Activated CD8-positive, alpha-beta T cell treated with anti-CD3 and anti-CD28 coated beads, Interleukin-2, amount 10 ng/mL, durations not matched to agents 7 days and 5 days (primary cell): ENCODE data around the gene ENTPD7. TPM values are rescaled to one million over a fixed set of nuclear protein-coding genes. Genes with fewer than 3 reads are reported as not detected.

ENCODE experiments used
- ATAC-seq: fragments of 150-1000 bp; cut with Tn5 transposase; one replicate; pipeline ENCODE4 v1.10.0; 2021; ENCODE audit warnings: moderate library complexity
- CTCF ChIA-PET: fragments of 350-600 bp; sonication (Branson Sonifier 250); formaldehyde crosslinking; loops from one replicate; lab custom pipeline; 2021; ENCODE audit warnings: antibody characterized with exemption; lab: Charles Lee
- POLR2A ChIA-PET: fragments of 350-600 bp; sonication (Branson Sonifier 250); formaldehyde crosslinking; loops from one replicate; lab custom pipeline; 2021; ENCODE audit warnings: antibody characterized with exemption; lab: Charles Lee
- DNase-seq: peaks from one replicate; pipeline ENCODE4 v3.0.0-alpha.2; 2020
- H3K27ac Mint-ChIP-seq: one replicate; pipeline ENCODE4 v1.8.0; 2021; ENCODE audit warnings: mild to moderate bottlenecking, mixed read lengths
- H3K27me3 Mint-ChIP-seq: one replicate; pipeline ENCODE4 v1.8.0; 2021; ENCODE audit warnings: low read depth, mixed read lengths
- H3K36me3 Mint-ChIP-seq: one replicate; pipeline ENCODE4 v1.8.0; 2021; ENCODE audit warnings: low read depth, mixed read lengths
- H3K4me1 Mint-ChIP-seq: one replicate; pipeline ENCODE4 v1.8.0; 2021; ENCODE audit warnings: low read depth, mixed read lengths
- H3K4me3 Mint-ChIP-seq: one replicate; pipeline ENCODE4 v1.8.0; 2021; ENCODE audit warnings: mild to moderate bottlenecking, mixed read lengths
- H3K9me3 Mint-ChIP-seq: one replicate; pipeline ENCODE4 v1.8.0; 2022; ENCODE audit warnings: mixed read lengths; ENCODE audit not compliant: insufficient read depth
- total RNA-seq, 2 experiments: library from RNA; stranded (reverse); gene quantifications; one replicate each; pipeline ENCODE4 v1.2.3, GENCODE V29; 2021

ENTPD7 gene
- total RNA-seq, 2 experiments from 2014 or later, result 5.8 to 6.0 TPM

DNA sequence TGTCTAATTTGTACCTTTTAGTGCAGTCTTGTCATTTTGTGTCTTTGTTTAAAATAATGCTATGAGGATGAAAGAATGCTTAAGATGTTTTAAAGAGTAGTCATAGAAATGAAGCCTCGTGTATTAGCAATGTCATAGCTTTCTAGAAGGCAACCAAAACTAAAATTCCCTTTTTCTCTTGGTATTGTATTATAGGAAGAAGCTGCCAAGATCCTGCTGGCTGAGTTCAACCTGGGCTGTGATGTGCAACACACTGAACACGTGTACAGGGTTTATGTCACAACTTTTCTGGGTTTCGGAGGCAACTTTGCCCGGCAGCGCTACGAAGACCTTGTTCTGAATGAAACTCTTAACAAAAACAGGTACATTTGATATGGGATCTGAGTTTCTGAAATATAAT, 36.5 kb downstream of the ENTPD7 start:
- Mint-ChIP-seq H3K36me3 (peaks cover 16% of the 10 kb centered on the region), H3K27me3 (no peaks in the 10 kb centered on the region), H3K27ac (no peak overlapping the region), H3K4me1 (no peaks in the 10 kb centered on the region), H3K9me3 (no peaks in the 10 kb centered on the region), H3K4me3 (no peak overlapping the region)
- ATAC-seq, result no peak
- CTCF ChIA-PET, result no interaction called here
- POLR2A ChIA-PET, result no interaction called here
- no peak for DNase-seq

DNA sequence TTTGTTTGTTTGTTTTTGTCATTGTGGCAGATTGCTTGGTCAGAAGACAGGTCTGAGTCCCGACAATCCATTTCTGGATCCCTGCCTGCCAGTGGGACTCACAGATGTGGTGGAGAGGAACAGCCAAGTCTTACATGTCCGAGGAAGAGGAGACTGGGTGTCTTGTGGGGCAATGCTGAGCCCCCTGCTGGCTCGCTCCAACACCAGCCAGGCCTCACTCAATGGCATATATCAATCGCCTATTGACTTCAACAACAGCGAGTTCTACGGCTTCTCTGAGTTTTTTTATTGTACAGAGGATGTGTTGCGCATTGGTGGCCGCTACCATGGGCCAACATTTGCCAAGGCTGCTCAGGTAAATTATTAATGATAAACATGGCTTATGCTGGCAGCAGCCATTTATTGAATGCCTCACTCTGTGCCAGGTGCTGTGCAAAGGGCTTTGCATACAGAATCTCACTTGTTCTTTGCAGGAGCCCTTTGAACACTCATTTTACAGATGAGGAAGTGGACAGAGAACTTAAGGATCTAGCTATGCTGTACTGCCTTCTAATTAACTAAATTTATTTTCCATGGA, 39.3 kb downstream of the ENTPD7 start:
- no peak for DNase-seq

DNA sequence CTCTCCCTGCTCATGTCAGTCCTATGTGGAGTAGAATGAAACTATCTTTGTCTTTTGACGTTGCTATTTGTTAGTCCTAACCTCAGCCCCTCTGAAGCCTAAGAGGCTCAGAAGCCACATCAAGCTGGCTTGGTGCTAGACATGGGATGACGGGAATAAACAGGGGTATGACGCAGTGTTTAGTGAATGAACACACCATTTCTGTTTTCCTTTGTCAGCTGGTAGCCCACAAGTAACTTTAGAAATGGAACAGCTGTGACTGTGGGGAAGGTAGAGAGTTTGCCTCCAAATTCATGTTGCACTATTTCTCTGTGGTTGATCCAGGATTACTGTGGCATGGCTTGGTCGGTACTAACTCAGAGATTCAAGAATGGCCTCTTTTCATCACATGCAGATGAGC, 41.3 kb downstream of the ENTPD7 start:
- ATAC-seq (no peak), DNase-seq (no peak)
- POLR2A ChIA-PET, result no interaction called here
- Mint-ChIP-seq H3K36me3 (peaks cover 24% of the 10 kb centered on the region), H3K4me1 (no peaks in the 10 kb centered on the region), H3K27ac (no peak overlapping the region), H3K27me3 (no peaks in the 10 kb centered on the region), H3K9me3 (no peaks in the 10 kb centered on the region), H3K4me3 (no peak overlapping the region)
- CTCF ChIA-PET, result interaction anchor here (1.5 kb wide), 1 partner anchor 20 kb away, joined by 4 read pairs; no protein-coding TSS in a partner anchor

More for the DNA sequence above, 39.3 kb downstream of the ENTPD7 start:
- Mint-ChIP-seq H3K4me3 (no peak overlapping the region), H3K4me1 (no peaks in the 10 kb centered on the region), H3K36me3 (peaks cover 22% of the 10 kb centered on the region), H3K27me3 (no peaks in the 10 kb centered on the region), H3K27ac (no peak overlapping the region), H3K9me3 (no peaks in the 10 kb centered on the region)
- POLR2A ChIA-PET, result no interaction called here
- CTCF ChIA-PET, result interaction anchor here (0.9 kb wide), 1 partner anchor 11 kb away, joined by 3 read pairs; no protein-coding TSS in a partner anchor
- no peak for ATAC-seq

DNA sequence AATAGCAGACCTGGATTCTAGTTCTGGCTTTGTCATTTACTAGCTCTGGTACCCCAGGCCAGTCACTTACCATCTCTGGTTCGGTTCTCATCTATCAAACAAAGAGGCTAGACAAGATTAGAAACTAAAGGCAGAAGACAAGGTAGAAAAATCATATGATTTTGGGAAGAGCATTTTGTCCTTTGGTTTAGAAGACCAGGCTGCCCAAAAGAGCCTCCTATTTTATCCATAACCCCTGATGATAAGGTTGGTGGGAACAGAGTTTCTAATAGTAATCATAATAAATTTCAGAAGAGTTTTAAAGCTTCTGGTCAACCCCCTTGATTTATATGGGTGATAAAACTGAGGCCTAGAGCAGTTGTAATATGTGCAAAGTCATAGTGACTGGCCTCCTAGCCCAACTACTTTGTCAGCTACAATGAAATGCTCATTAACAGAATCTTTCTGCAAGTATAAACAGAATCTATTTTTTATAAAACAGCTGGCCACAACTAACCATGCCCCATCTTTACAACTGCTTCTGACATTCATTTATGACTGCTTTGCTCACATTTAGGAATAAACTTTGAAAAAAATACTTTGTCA, 49.2 kb downstream of the ENTPD7 start:
- Mint-ChIP-seq H3K27me3 (no peaks in the 10 kb centered on the region), H3K36me3 (peaks cover 21% of the 10 kb centered on the region), H3K9me3 (no peaks in the 10 kb centered on the region), H3K4me3 (no peak overlapping the region), H3K27ac (no peak overlapping the region), H3K4me1 (no peaks in the 10 kb centered on the region)
- ATAC-seq (no peak), DNase-seq (no peak)
- ChIA-PET CTCF (interaction anchor here (0.6 to 2.4 kb wide), 7 partner anchors 9 to 273 kb away, joined by 3 to 6 read pairs (median 4); partner anchors contain the start of genes COX15 and CUTC), POLR2A (no interaction called here)

DNA sequence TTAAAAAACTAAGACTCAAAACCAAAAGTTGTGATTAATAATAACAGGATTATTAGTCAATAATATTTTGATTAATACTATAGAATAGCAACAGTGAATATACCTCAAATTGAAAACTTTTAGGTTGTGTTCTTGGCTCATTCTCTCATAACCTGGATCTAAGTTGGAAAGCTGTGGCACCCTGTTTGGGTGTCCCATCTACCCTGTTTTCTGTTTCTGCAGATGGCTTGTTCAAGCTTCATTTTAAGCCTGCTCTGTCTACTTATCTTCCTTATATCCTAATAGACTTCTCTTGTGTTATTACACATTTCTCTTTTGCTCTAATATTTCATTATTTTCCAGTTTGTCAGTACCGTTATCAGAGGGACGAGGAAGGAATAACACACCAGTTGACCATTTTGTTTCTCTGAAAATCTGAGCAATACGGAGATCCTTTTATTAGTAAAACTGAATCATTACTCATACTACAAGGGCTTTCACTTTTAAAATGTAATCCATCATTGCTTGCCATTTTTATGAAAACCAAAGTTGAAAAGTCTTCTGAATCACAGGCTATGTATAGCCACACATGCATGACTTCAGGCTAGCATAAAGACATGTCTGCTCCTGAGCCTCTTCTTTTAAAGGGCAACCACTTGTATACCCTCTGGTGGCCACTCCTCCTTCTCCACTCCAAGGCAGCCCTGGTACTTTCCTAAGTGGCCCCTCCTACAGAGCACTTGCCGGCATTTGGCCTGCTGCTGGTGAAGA, 50.3 kb downstream of the ENTPD7 start:
- no peaks in the 10 kb centered on the region for H3K4me1 Mint-ChIP-seq
- peaks cover 27% of the 10 kb centered on the region for H3K36me3 Mint-ChIP-seq
- H3K4me3 Mint-ChIP-seq, result no peak overlapping the region
- H3K9me3 Mint-ChIP-seq, result no peaks in the 10 kb centered on the region
- POLR2A ChIA-PET, result no interaction called here
- no peaks in the 10 kb centered on the region for H3K27me3 Mint-ChIP-seq
- no peak for ATAC-seq
- CTCF ChIA-PET, result interaction anchor here (0.9 to 2.4 kb wide), 8 partner anchors 10 to 317 kb away, joined by 3 to 8 read pairs (median 3); no protein-coding TSS in a partner anchor
- H3K27ac Mint-ChIP-seq, result no peak overlapping the region
- no peak for DNase-seq

DNA sequence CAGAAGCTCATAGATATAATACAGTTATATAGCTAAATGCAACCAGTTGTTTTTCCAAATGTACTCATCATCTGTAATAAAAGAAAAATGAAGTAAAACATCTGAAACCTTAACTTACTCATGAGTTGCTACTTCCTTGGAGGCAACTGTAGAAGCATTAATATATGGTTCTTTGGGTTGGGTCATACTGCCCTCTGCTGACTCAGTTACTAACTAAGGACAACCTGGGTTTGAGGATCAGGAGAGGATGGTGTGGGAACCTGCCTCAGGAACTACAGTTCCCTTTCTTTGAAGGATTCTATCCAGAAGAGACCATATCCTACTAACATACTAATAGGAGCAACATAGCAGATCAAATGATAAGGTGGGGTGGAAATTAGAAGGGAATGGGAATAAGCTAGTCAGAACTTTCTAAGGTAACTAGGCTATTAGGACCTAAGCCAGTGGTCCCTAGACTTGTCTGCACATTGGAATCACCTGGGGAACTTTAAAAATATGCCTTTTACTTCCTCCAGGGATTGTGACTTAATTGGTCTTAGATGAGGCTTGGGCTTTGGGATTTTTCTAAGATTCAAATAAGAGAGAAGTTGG, 51.9 kb downstream of the ENTPD7 start:
- Mint-ChIP-seq H3K9me3 (no peaks in the 10 kb centered on the region), H3K27ac (no peak overlapping the region), H3K36me3 (peaks cover 29% of the 10 kb centered on the region), H3K4me3 (no peak overlapping the region), H3K27me3 (no peaks in the 10 kb centered on the region), H3K4me1 (no peaks in the 10 kb centered on the region)
- POLR2A ChIA-PET, result no interaction called here
- ATAC-seq, result peak; percentile 72
- DNase-seq, result peak; percentile 61
- CTCF ChIA-PET, result interaction anchor here (0.6 to 2.4 kb wide), 15 partner anchors 11 to 317 kb away, joined by 3 to 9 read pairs (median 3); no protein-coding TSS in a partner anchor

DNA sequence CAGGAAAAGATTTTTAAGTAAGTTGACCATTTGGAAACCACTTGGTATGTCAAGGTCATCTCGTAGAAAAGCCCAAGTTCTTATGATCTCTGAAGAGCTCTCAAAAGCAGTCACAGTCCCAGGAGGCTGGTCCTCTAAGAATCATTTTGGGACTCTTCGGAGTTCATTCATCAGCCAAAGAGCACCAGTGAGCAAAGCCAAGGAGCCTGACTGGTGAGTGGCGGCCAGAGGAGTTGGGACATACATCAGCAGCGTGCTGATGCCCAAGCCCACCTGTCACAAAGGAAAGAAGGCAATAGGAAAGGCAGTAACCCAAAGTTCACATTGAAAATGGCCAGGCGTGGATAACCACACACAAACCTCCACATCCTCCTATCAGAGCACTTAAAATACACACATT, 55.1 kb downstream of the ENTPD7 start:
- DNase-seq (no peak), ATAC-seq (no peak)
- no peak overlapping the region for H3K27ac Mint-ChIP-seq

DNA sequence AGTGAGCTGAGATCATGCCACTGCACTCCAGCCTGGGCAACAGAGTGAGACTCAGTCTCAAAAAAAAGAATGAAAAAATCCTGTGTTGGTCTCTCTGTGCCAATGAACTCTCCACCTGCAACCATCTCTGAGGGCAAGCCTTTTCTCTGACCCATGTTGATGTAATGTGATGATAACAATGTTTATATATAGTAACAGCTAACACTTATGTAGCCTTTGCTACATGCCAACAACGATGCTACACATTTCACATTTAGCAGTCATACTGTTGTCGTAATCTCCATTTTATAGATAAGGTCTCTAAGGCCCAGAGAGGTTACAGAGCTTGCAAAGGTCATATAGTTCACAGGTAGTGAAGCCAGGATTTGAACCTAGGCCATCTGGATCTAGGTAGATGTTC, 61.1 kb downstream of the ENTPD7 start:
- Mint-ChIP-seq H3K4me3 (no peak overlapping the region), H3K36me3 (peaks cover 53% of the 10 kb centered on the region), H3K27ac (no peak overlapping the region), H3K9me3 (no peaks in the 10 kb centered on the region), H3K27me3 (no peaks in the 10 kb centered on the region), H3K4me1 (no peaks in the 10 kb centered on the region)
- ATAC-seq (no peak), DNase-seq (no peak)
- CTCF ChIA-PET, result interaction anchor here (1.2 kb wide), 1 partner anchor 16 kb away, joined by 3 read pairs; no protein-coding TSS in a partner anchor
- POLR2A ChIA-PET, result interaction anchor here (1.0 kb wide), 1 partner anchor 12 kb away, joined by 3 read pairs; no protein-coding TSS in a partner anchor

More for the DNA sequence above, 55.1 kb downstream of the ENTPD7 start:
- H3K27me3 Mint-ChIP-seq, result no peaks in the 10 kb centered on the region
- H3K4me3 Mint-ChIP-seq, result no peak overlapping the region
- no peaks in the 10 kb centered on the region for H3K4me1 Mint-ChIP-seq
- H3K9me3 Mint-ChIP-seq, result no peaks in the 10 kb centered on the region
- ChIA-PET CTCF (no interaction called here), POLR2A (no interaction called here)
- peaks cover 44% of the 10 kb centered on the region for H3K36me3 Mint-ChIP-seq

DNA sequence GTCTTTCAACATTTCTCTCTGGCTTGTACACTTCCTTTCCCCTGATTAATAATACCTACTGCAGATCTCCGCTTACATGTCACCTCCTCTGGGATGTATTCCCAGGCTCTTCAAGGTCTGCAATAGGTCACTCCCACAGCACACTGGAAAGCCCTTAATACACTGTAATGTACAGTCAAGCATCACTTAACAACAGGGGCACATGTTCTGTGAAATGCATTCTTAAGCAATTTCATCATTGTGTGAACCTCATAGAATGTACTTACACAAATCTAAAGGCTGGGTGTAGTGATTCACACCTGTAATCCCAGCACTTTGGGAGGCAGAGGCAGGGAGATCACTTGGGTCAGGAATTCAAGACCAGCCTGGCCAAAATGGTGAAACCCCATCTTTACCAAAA, 70.7 kb downstream of the ENTPD7 start:
- H3K27me3 Mint-ChIP-seq, result no peaks in the 10 kb centered on the region
- ChIA-PET CTCF (interaction anchor here (0.7 to 1.5 kb wide), 2 partner anchors 12 to 116 kb away, joined by 3 to 4 read pairs; no protein-coding TSS in a partner anchor), POLR2A (interaction anchor here (3.4 kb wide), 1 partner anchor 110 kb away, joined by 16 read pairs; the partner anchor contains the start of gene SLC25A28)
- H3K4me1 Mint-ChIP-seq, result peaks cover 22% of the 10 kb centered on the region
- DNase-seq, result no peak
- no peak overlapping the region for H3K27ac Mint-ChIP-seq
- ATAC-seq, result no peak
- H3K36me3 Mint-ChIP-seq, result peaks cover 36% of the 10 kb centered on the region
- no peaks in the 10 kb centered on the region for H3K9me3 Mint-ChIP-seq
- H3K4me3 Mint-ChIP-seq, result no peak overlapping the region

DNA sequence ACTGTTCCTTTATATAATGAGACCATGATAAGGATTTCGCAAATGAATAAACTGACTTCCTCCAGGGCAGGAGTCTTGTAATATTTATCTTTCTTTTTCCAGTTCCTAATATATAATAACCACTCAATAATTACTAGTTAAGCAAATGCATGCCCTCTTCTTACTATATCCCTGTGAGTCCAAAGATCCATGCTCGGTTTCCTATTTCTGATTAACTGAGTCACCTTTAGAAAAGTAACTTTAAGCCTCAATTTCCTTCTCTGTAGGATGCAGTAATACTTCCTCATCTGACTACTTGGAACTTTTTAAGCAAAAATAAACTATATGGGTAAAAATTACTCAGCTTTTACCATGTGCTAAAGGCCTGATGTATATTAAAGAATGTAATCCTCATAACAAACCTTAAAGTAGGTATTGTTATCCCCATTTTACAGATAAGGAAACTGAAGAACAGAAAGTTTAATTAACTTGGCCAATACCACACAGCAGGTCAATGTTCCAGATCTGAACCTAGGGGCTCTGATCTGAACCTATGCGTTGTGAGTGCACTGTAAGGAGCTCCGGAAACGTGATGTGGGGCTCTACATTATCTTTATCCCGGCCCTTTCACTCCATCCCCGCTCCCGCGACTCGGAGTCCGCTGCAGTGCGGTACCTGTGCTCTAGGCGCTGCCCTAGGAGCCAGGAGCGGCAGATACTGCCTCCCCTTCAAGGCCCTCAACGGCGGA, 72.2 kb downstream of the ENTPD7 start:
- ATAC-seq (no peak), DNase-seq (no peak)
- no peaks in the 10 kb centered on the region for H3K9me3 Mint-ChIP-seq
- H3K4me3 Mint-ChIP-seq, result peak overlapping the region; percentile 100
- H3K27ac Mint-ChIP-seq, result peak overlapping the region; percentile 99
- ChIA-PET POLR2A (interaction anchor here (0.7 to 3.4 kb wide), 9 partner anchors 9 to 437 kb away, joined by 3 to 16 read pairs (median 4); partner anchors contain the start of genes DNMBP, ENTPD7 and SLC25A28), CTCF (interaction anchor here (0.7 to 2.8 kb wide), 12 partner anchors 10 to 278 kb away, joined by 3 to 15 read pairs (median 4); partner anchors contain the start of genes DNMBP and ENTPD7)
- H3K27me3 Mint-ChIP-seq, result no peaks in the 10 kb centered on the region
- peaks cover 36% of the 10 kb centered on the region for H3K36me3 Mint-ChIP-seq
- peaks cover 26% of the 10 kb centered on the region for H3K4me1 Mint-ChIP-seq
